ENCODE data around the gene TSC22D2.
"Not testable (repeated sequence)": the region's sequence is repeated elsewhere in the genome, so short reads cannot be mapped to it uniquely, and the experiment has no call there.

TSC22D2 gene

DNA sequence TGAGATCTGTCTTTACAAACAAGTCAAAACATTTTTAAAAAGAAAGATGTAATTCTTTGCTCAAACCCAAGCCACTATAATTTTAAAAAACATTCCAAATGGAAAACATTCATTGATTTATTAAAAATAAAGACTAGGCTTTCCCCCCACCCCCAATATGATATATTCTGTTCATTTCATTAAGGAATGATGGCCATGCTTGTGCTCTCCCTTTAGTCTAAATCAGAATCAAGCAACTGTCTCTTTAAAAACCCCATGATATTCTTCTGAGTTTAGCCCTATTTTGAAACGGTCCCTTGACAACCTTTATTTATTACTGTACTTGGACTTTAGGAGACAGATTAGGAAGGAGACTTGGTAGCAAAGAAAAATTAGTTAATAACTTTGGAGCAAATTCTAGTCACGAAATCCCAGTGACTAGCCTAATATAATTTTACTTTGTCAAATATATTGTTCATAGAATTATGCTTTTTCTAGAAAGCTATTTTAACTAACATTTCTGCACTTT lies 38.4 kb downstream of the TSC22D2 start:
- DNase-seq (ENCODE audit: low read depth in 2 of 2, low spot score in 1 of 2), result no peak

DNA sequence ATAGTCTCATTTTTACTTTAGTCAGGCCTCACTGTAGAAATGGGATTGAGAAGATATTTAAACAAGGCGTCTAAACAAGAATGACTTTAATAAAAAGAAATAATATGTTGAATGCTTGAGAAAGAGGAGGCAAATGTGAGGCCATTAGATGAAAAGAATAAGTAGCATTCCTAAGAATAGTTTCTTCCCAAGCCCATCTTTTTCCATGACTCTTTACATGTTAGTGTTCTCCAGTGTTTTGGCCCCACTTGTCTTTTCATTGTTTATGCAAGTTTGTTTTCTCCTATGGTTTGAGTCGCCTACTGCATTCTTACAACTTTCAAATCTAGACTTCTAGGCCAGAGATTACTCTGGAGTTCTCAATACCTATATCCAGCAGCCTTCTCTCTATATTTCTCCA lies 39.0 kb downstream of the TSC22D2 start:
- no peak for DNase-seq (ENCODE audit: low read depth in 2 of 2, low spot score in 1 of 2)

DNA sequence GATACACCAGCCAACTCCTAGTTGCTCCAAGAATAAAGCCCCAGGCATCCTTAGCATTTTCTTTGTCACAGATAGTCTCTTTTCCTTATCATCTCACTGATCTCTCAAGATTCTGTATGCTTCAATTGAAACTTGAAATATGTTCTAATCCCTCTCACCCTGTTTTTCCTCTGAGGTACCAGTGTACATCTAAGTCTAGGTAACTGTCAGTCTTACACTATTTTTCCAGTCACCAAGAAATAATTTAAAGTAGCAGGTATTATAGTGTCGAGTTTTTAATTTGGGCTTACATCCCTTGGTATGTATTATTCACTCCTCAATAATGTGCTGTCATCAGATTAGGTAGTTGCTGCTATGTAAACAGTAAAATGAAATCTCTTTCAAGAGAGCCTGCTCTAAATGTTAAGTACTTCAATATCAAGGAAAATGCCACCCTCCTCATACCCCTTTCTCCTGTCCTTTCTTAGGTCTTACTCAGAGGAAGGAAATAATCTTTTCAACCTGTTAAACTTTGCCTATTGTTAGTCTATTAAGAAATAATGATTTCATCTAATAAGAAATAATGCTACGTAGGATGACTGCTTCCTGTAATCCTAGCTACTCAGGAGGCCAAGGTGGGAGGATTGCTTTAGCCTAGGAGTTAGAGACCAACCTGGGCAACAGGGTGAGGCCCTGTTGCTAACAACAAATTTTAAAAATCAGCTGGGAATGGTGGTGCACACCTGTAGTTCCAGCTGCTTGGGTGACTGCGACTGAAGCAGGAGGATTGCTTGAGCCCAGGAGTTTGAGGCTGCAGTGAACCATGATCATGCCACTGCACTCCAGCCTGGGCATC lies 39.8 kb downstream of the TSC22D2 start:
- no peak for DNase-seq (ENCODE audit: low read depth in 2 of 2, low spot score in 1 of 2)

DNA sequence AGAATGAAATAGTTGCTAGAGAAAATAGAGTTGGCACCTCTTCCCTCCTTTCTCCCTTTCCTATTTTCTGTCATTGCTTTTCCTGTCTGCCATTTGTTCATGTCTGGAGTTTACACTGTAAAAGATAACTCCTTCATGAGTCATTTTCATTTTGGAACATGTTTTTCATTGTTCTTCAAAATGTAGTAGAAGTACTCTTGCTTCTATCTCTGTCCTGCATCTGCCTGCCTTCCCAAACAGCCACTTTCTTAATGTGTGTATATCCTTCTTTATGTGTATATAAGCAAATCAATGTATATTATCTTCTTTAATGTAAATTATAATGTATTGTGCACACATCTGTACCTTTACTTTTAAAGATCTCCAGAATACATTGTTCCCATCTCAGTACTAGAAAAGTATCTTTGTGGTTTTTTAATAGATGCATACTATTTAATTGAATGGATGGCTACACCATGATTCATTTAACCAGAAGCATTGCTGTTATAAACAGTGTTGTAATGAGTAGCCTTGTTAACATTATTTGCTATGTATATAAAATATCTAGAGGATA lies 41.1 kb downstream of the TSC22D2 start:
- no peak for DNase-seq (ENCODE audit: low read depth in 2 of 2, low spot score in 1 of 2)

DNA sequence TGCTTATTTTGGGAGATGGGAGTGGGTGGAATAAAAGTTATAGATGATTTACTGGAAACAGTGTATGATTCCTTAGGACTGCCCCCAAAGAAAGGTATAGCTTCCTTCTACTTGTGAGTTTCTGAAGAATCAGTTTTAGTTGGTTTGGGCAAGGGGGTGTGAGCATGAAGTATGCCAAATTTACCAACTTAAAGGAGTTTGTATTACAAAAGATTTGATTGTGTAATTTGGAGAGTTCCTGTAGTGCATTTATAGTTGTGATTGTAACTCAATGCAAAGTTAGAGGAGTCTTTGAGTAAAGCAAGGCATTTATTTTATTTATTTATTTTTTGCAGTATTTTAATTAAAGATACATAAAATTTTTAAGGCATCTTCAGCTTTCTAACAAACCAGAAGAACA lies 42.8 kb downstream of the TSC22D2 start:
- DNase-seq (ENCODE audit: low read depth in 2 of 2, low spot score in 1 of 2), result no peak

DNA sequence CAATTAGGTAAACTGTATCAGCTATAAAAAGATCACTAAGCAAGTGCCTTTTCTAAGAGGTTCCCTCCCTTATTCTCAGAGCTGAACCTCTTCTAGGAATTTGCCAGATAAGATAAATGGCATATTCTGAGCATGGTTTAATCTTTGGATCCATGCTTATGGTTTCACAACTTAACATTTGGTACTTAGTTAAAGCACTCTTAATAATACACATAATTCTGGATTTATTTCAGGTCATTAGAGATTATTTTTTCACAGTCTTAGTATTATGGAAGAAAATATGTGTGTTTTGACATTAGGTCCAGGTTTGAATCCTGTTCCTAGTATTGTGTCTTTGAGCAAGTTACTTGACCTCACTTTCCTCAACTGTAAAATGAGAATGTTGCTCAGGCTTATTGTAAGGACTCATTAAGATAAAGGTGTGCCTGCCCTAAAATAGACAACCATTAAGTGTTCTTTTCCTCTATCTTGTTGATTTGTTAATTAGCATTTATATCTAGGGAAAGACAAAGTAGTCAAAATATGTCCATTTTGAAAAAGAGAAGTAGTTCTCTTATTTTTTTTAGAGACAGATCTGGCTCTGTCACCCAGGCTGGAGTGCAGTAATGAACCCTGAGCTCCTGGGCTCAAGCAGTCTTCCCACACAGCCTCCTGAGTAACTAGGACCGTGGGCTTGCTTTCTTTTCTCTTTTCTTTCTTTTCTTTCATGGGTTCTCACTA lies 43.4 kb downstream of the TSC22D2 start:
- no peak for DNase-seq (ENCODE audit: low read depth in 2 of 2, low spot score in 1 of 2)

DNA sequence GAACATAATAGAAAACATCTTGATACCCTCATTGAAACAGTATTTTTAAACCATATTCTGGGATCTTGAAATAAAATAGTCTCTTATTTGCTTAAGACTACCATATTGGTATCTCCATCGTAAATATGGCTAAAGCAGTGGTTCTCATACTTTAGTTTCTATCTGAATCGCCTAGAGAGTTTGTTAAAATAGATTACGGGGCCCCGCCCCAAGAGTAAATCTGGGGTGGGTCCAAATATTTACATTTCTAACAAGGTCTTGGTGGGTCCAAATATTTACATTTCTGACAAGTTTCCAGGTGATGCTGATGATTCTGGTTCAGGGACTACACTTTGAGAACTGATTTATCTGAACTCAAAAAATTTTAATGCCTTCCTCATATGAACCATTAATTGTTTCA lies 45.3 kb downstream of the TSC22D2 start:
- DNase-seq (ENCODE audit: low read depth in 2 of 2, low spot score in 1 of 2), result no peak

DNA sequence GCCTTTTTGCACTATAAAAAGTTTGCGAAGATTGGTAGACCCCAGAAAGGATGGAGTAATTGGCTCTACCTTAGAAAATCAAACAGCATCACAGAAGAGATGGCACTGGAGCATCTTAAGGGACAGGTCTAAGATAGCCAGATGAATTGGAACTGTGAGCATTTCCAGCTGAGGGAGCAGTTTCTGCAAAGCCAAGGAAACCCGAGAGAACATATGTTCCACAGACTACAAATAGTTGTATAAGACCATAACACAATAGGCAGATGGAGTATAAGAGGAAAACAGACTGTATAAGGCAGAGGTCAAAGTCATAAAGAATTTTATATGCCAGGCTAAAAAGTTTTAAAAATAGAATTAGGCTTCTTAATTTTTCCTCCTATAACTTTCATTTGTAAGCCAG lies 46.0 kb downstream of the TSC22D2 start:
- DNase-seq (ENCODE audit: low read depth in 2 of 2, low spot score in 1 of 2), result no peak

DNA sequence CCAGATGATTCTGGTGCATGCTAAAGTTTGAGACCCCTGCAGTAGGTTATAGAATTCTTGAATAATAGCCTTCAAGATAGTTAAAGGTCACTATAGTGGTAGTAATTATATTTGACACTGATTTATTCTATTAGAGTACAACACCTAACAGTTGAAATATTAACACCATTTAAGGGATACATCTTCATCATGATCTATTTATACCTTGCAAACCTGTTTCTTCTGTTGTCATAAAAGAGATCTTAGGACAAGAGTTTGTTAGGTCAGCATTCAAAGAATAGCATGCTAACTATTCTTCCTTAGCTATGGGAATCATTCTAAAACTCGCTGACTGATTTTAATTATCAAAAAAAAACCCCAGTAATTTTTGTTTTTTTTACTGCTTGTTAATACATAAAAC lies 46.5 kb downstream of the TSC22D2 start:
- no peak for DNase-seq (ENCODE audit: low read depth in 2 of 2, low spot score in 1 of 2)

DNA sequence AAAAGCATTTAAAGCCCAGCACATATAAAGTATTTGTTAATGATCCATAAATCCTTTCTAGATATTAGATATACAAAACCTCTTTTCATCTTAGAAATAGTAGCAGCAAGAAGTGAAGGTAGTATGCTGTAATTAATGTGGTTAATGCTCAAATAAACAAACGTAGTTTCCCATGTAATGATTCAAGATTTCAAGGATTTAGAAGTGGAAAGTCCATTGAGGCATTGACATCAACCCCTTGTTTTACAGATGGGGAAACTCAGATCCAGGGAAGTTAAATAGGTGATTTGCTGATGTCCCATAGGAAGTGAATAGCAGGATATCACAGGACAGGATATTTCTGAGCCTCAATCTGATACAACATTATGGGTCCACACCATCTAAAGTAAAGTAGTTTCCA lies 47.2 kb downstream of the TSC22D2 start:
- no peak for DNase-seq (ENCODE audit: low read depth in 2 of 2, low spot score in 1 of 2)

DNA sequence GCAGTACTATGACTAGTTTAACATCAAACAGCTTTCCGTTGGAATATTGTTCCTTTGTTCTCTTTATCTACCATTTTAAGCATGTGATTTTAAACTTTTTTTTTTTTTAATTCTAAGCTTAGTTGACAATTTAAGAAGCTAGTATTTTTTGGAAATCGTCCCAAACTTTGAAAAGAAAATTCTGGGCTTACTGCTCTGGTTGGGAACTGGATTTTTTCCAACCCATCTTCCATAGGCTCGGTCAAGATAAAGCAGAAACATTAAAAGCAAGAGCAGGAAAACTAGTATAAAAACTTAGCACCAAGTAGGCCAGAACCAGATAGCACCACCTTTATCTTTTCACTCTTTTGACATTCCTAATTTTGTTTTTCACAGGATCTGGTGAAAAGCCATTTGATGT lies 49.9 kb downstream of the TSC22D2 start:
- no peak for DNase-seq (ENCODE audit: low read depth in 2 of 2, low spot score in 1 of 2)

DNA sequence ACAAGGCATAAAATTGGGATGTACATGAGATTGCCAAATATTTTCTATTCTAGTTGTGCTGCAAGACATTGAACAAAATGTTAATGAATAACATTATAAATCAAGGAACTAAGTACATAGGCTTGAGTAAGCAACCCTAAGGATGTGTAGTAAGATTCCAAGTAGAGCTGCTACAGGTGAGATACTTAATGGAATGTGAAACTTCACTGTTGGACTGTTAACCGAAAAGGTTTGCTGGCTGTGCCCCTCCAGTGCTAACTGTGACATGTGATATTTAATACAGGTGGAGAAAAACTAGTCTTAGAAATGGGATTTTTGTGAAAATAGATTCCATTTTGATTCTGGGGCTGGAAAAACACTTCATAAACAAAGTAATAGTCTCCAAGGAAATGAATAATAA lies 52.4 kb downstream of the TSC22D2 start:
- DNase-seq (ENCODE audit: low read depth in 2 of 2, low spot score in 1 of 2), result no peak

DNA sequence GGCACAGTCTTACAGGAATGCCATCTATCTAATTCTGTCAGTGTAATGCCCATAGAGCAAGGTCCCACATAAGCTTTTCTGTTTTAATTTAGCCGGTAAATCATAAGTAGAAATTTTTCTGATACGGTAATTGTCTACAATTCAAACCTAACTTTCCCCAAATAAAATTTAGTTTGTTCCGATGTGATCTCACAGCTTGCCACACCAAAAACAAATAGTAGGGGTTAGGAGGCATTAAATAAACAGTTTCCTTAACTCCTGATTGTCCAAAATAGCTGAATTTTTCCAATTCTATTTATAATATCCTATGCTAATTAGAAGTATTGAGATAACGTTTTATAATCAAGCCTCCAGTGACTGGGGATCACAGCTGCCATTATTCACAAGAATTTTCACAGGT lies 53.3 kb downstream of the TSC22D2 start:
- no peak for DNase-seq (ENCODE audit: low read depth in 2 of 2, low spot score in 1 of 2)

DNA sequence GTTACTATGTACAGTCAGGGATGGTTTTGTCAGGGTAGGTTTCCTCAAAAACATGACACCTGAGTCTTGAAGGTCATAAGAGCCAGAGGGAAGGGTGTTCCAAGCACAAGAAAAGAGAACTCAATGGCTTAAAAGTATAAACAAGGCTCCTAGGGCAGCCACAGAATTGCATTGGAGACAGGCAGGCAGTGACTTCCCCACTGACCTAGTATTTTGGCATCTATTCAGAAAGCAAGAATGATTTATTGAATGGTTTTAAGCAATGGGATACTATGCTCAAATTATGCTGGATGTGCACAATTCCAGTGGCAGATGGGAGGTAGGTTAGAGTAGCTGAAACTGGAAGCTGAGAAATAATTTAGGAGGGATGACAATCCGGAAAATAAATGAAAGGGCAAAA lies 54.0 kb downstream of the TSC22D2 start:
- no peak for DNase-seq (ENCODE audit: low read depth in 2 of 2, low spot score in 1 of 2)

DNA sequence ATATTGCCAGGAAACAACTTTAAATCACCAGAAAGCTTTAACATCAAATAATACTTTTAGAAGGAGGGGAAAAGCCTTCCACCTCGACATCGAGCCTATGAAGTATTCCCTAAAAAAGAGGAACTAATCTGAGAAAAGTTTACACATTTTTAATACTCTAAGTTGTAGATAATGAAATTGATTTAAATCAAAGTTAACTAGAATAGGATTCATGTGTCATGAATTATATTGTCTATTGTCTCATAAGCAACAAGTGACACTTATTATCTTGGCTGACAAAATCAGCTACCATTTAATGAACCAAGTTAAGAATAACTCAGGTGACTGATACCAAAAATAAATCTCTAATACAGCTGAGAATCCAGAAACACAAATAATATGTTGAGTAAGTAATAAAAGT lies 56.6 kb downstream of the TSC22D2 start:
- DNase-seq (ENCODE audit: low read depth in 2 of 2, low spot score in 1 of 2), result no peak

DNA sequence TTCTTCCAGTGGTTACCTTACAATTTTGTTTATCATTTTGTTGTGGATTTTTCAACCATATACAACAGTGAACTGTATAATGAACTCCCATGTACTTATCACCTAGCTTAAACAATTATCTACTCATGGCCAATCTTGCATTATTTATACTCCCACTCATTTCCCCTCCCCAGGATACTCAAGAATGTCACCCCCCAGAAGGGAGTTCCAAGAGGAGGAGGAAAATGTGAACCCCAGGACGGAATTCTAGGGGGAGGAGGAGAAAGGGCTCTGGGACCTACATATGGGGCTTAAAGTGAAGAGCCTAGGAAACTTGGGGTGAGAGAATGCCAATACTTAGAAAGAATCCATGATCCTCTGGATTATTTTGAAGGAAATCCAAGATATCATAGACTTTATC lies 59.3 kb downstream of the TSC22D2 start:
- no peak for DNase-seq (ENCODE audit: low read depth in 2 of 2, low spot score in 1 of 2)

DNA sequence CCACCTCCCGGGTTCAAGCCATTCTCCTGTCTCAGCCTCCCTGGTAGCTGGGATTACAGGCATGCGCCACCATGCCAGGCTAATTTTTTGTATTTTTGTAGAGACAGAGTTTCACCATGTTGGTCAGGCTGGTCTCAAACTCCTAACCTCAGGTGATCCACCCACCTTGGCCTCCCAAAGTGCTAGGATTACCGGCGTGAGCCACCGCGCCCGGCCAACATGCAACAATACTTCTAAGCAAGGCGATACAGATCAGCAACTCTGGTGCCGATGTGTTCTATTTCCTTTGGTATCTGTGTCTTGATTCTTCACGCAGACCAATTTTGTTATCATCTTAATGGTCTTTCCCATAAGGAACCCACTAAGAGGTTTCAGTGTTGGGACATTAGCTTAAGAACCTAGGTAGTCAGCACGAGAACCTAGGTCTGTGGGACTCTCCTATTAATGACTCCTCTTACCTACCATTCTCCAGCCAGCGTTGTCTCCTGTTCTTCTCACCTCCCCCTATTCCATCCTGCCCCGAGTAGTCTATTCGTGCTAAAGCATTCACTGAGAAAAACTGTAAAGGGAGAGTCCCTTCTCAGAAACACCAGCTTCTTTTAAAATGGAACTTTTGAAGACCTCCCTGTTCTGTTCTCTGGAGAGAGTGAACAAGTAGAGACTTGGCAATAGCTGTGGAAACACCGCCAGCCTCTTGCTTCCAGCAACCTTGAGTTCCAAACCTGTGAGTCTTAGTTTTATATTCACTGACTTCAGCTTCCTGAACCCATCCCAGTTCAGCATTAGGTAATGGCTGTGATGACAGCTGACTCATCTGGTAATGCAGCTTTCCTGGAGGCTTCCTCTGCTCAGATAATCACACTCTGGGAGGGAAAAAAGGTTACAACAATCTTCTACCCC lies 61.2 kb downstream of the TSC22D2 start:
- no peak for DNase-seq (ENCODE audit: low read depth in 2 of 2, low spot score in 1 of 2)

DNA sequence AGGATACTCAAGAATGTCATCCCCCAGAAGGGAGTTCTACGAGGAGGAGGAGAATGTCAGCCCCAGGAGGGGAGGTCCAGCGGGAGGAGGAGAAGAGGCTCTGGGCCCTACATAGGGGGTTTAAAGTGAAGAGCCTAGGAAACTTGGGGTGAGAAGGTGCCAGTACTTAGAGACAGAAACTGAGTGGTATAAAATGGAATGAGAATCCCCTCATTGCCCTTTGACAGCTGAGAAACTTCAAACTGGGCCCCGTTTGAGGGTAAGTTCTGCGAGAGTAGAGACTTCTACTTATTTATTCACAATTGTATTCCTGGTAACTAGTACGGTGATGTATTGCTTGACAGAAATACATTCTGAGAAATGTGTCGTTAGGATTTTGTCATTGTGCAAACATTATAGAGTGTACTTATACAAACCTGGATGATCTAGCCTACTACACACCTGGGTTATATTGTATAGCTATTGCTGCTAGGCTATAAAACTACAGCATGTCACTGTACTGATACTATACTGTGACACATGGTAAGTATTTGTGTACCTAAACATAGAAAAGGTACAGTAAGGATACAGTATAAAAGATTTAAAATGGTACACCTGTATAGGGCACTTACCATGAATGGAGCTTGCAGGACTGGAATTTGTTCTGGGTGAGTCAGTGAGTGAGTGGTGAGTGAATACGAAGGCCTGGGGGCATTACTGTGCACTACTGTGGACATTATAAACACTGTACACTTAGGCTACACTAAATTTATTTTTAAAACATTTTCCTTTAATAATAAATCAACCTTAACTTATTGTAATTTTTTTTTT lies 62.0 kb downstream of the TSC22D2 start:
- no peak for DNase-seq (ENCODE audit: low read depth in 2 of 2, low spot score in 1 of 2)

DNA sequence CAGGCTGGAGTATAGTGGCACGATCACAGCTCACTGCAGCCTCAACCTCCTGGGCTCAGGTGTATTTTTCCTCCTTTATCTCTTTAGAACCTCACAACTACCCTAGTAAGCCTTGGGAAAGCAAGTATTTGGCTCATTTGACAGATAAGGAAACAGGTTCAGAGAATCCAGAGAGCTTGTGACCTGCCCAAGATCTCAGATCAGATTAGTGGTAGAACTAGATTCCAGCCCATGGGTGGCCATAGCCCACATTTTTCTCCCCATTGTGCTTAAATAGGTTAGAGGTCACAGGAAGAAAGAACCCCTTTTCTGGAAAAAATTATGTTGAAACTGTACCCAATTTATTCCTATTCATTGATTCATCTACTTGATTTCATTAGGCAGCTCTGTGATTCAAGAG lies 64.3 kb downstream of the TSC22D2 start:
- no peak for DNase-seq (ENCODE audit: low read depth in 2 of 2, low spot score in 1 of 2)

DNA sequence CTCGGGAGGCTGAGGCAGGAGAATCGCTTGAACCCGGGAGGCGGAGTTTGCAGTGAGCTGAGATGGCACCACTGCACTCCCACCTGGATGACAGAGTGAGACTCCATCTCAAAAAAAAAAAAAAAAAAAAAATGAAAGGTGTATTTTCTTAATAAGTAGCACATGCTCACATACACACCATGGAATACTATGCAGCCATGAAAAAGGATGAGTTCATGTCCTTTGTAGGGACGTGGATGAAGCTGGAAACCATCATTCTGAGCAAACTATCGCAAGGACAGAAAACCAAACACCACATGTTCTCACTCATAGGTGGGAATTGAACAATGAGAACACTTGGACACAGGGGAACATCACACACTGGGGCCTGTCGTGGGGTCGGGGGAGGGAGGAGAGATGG lies 65.1 kb downstream of the TSC22D2 start:
- DNase-seq (ENCODE audit: low read depth in 2 of 2, low spot score in 1 of 2), result not testable (repeated sequence)
